H1 (cell line): ENCODE measurements around the gene SYT2. TPM values are rescaled to one million over a fixed set of nuclear protein-coding genes. Genes with fewer than 3 reads are reported as not detected.

Experiments used
- CTCF ChIA-PET: fragments of 300-600 bp; sonication (Branson Sonifier 250); formaldehyde crosslinking; loops from one replicate; lab custom pipeline; 2021; ENCODE audit not compliant: partially characterized antibody; lab: Charles Lee
- POLR2A ChIA-PET: fragments of 300-600 bp; sonication (Branson Sonifier 250); formaldehyde crosslinking; loops from one replicate; lab custom pipeline; 2021; ENCODE audit warnings: inconsistent platforms; ENCODE audit not compliant: partially characterized antibody; lab: Charles Lee
- DNase-seq, 2 experiments: peaks; one replicate each; pipeline versions ENCODE4 v3.0.0 to v3.0.0-alpha.2; 2010 to 2022; ENCODE audit warnings: low spot score in 2 of 2, low read depth in 1 of 2, mixed read lengths in 1 of 2
- FAIRE-seq: peaks from 2 replicates; lab custom pipeline; 2011; peaks lifted over from hg19 to GRCh38; lab: Jason Lieb, UNC
- H2AFZ ChIP-seq: 2 replicates; pipeline ENCODE4 v1.8.1; 2012; ENCODE audit warnings: low read length, inconsistent platforms
- H2AK5ac ChIP-seq: 2 replicates; pipeline ENCODE4 v1.6.1; 2013; ENCODE audit warnings: low read depth, low read length
- H2BK120ac ChIP-seq: replicated peaks from 2 replicates; pipeline ENCODE3; 2013; ENCODE audit warnings: low read depth, low read length, inconsistent platforms
- H2BK12ac ChIP-seq: 2 replicates; pipeline ENCODE4 v1.6.1; 2013; ENCODE audit warnings: low read depth, low read length
- H2BK15ac ChIP-seq: 2 replicates; pipeline ENCODE4 v1.6.1; 2013; ENCODE audit warnings: low read length
- H2BK20ac ChIP-seq: 2 replicates; pipeline ENCODE4 v1.6.1; 2013; ENCODE audit warnings: low read length
- H2BK5ac ChIP-seq: 2 replicates; pipeline ENCODE4 v1.6.1; 2013; ENCODE audit warnings: low read depth, low read length
- H3K14ac ChIP-seq: 2 replicates; pipeline ENCODE4 v1.6.1; 2013; ENCODE audit warnings: inconsistent platforms; ENCODE audit not compliant: insufficient read length
- H3K18ac ChIP-seq: 2 replicates; pipeline ENCODE4 v1.6.1; 2013; ENCODE audit warnings: low read length; ENCODE audit errors: extremely low read depth
- H3K23ac ChIP-seq: 2 replicates; pipeline ENCODE4 v1.6.1; 2013; ENCODE audit warnings: inconsistent platforms; ENCODE audit not compliant: insufficient read length
- H3K23me2 ChIP-seq: 2 replicates; pipeline ENCODE4 v1.6.1; 2013; ENCODE audit warnings: low read depth, low read length
- H3K27ac ChIP-seq: 2 replicates; pipeline ENCODE4 v1.6.1; 2011; ENCODE audit warnings: low read depth, low read length, inconsistent platforms
- H3K27me3 ChIP-seq, 4 experiments: replicated peaks in 1 of 4; 1 replicate in 1 of 4; 2 replicates in 3 of 4; pipeline versions ENCODE4 v1.6.1 to v1.8.1; 2011 to 2013; ENCODE audit warnings: low read length in 3 of 4, mild to moderate bottlenecking in 3 of 4, inconsistent platforms in 2 of 4, mixed read lengths in 2 of 4, moderate library complexity in 1 of 4; ENCODE audit not compliant: control insufficient read depth in 3 of 4, insufficient read depth in 3 of 4; ENCODE audit errors: extremely low read depth in 1 of 4
- H3K36me3 ChIP-seq, 4 experiments: 2 replicates each; pipeline versions ENCODE4 v1.6.1 to v1.8.1; 2011 to 2013; ENCODE audit warnings: mild to moderate bottlenecking in 4 of 4, low read length in 3 of 4, moderate library complexity in 2 of 4, control low read depth in 1 of 4, inconsistent platforms in 1 of 4; ENCODE audit not compliant: insufficient read depth in 4 of 4, control insufficient read depth in 2 of 4
- H3K4ac ChIP-seq: replicated peaks from 2 replicates; pipeline ENCODE3; 2013; ENCODE audit warnings: low read length, low read depth, mixed read lengths, inconsistent platforms; ENCODE audit not compliant: insufficient read length
- H3K4me1 ChIP-seq, 4 experiments: replicated peaks in 1 of 4; 1 replicate in 1 of 4; 2 replicates in 3 of 4; pipeline versions ENCODE4 v1.6.1 to v1.8.1; 2011 to 2013; ENCODE audit warnings: low read length in 3 of 4, inconsistent platforms in 2 of 4, mixed read lengths in 1 of 4; ENCODE audit not compliant: insufficient read depth in 4 of 4, control insufficient read depth in 3 of 4
- H3K4me2 ChIP-seq, 2 experiments: 2 replicates each; pipeline versions ENCODE4 v1.6.1 to v1.8.1; 2011 to 2013; ENCODE audit warnings: low read depth in 2 of 2, low read length in 2 of 2, control low read depth in 1 of 2, inconsistent platforms in 1 of 2, mild to moderate bottlenecking in 1 of 2; ENCODE audit not compliant: insufficient read depth in 1 of 2
- H3K4me3 ChIP-seq, 4 experiments: fragments of 200-600, 300-600 bp in 1 of 4; sonication (generic), shearing (Covaris generic), sonication (Bioruptor Twin) in 1 of 4; 2 replicates each; pipeline versions ENCODE4 v1.5.1 to v1.8.1; 2011 to 2016; ENCODE audit warnings: low read length in 4 of 4, low read depth in 3 of 4, control low read depth in 2 of 4, inconsistent platforms in 2 of 4, mild to moderate bottlenecking in 2 of 4, mixed read lengths in 1 of 4, moderate library complexity in 1 of 4; ENCODE audit not compliant: insufficient read depth in 2 of 4; ENCODE audit errors: extremely low read depth in 1 of 4
- H3K56ac ChIP-seq: replicated peaks from 2 replicates; pipeline ENCODE3; 2013; ENCODE audit warnings: low read depth, mild to moderate bottlenecking, mixed read lengths, low read length, inconsistent platforms; ENCODE audit not compliant: insufficient read length
- H3K79me1 ChIP-seq: 2 replicates; pipeline ENCODE4 v1.6.1; 2013; ENCODE audit warnings: low read depth, low read length, control low read depth
- H3K79me2 ChIP-seq, 2 experiments: 2 replicates each; pipeline versions ENCODE4 v1.6.1 to v1.8.1; 2012 to 2013; ENCODE audit warnings: low read length in 2 of 2, mild to moderate bottlenecking in 2 of 2, inconsistent platforms in 1 of 2; ENCODE audit not compliant: insufficient read depth in 2 of 2, control insufficient read depth in 1 of 2
- H3K9ac ChIP-seq, 4 experiments: replicated peaks in 1 of 4; 1 replicate in 1 of 4; 2 replicates in 3 of 4; pipeline versions ENCODE4 v1.6.1 to v1.8.1; 2011 to 2013; ENCODE audit warnings: low read depth in 3 of 4, low read length in 3 of 4, control low read depth in 2 of 4, mild to moderate bottlenecking in 2 of 4, moderate library complexity in 2 of 4, inconsistent platforms in 1 of 4; ENCODE audit errors: extremely low read depth in 1 of 4
- H3K9me3 ChIP-seq, 2 experiments: 2 replicates each; pipeline versions ENCODE4 v1.6.1 to v1.8.1; 2012 to 2013; ENCODE audit warnings: mild to moderate bottlenecking in 2 of 2, moderate library complexity in 2 of 2, control low read depth in 1 of 2, inconsistent platforms in 1 of 2, low read depth in 1 of 2, low read length in 1 of 2, mixed read lengths in 1 of 2; ENCODE audit not compliant: insufficient read depth in 2 of 2
- H4K20me1 ChIP-seq, 2 experiments: replicated peaks in 1 of 2; 2 replicates each; pipeline versions ENCODE3 to v1.8.1; 2011 to 2013; ENCODE audit warnings: inconsistent platforms in 2 of 2, low read length in 2 of 2, mild to moderate bottlenecking in 1 of 2; ENCODE audit not compliant: insufficient read depth in 2 of 2, control insufficient read depth in 1 of 2
- H4K5ac ChIP-seq: 2 replicates; pipeline ENCODE4 v1.6.1; 2013; ENCODE audit warnings: low read length, low read depth, mixed read lengths, inconsistent platforms; ENCODE audit not compliant: insufficient read length
- H4K8ac ChIP-seq: 2 replicates; pipeline ENCODE4 v1.8.0; 2013; ENCODE audit warnings: mild to moderate bottlenecking, moderate library complexity, low read length, inconsistent platforms; ENCODE audit not compliant: insufficient read depth; ENCODE audit errors: extremely low read depth
- H4K91ac ChIP-seq: replicated peaks from 2 replicates; pipeline ENCODE3; 2013; ENCODE audit warnings: low read length, mixed read lengths, inconsistent platforms; ENCODE audit not compliant: insufficient read length
- BACH1 ChIP-seq: IDR thresholded peaks from 2 replicates; pipeline ENCODE4 v1.6.1; 2012; ENCODE audit warnings: low read length, improper control_type of control experiment
- CTBP2 ChIP-seq: IDR thresholded peaks from 2 replicates; pipeline ENCODE4 v1.7.0; 2011; ENCODE audit warnings: borderline replicate concordance, mild to moderate bottlenecking, moderate library complexity, mixed read lengths, low read length; ENCODE audit not compliant: insufficient read depth, insufficient read length
- HDAC2 ChIP-seq, 2 experiments: fragments of 300-600 bp in 1 of 2; sonication (generic) in 1 of 2; IDR thresholded peaks; 2 replicates each; pipeline ENCODE4 v1.6.1; 2011 to 2012; ENCODE audit warnings: low read depth in 2 of 2, low read length in 2 of 2, mild to moderate bottlenecking in 2 of 2, moderate library complexity in 2 of 2, borderline replicate concordance in 1 of 2, inconsistent platforms in 1 of 2
- MAFK ChIP-seq: IDR thresholded peaks from 2 replicates; pipeline ENCODE4 v1.6.1; 2012; ENCODE audit warnings: low read depth, mild to moderate bottlenecking, improper control_type of control experiment, low read length
- RAD21 ChIP-seq, 2 experiments: IDR thresholded peaks in 1 of 2; conservative IDR thresholded peaks in 1 of 2; 2 replicates each; pipeline ENCODE4 v1.6.1; 2011; ENCODE audit warnings: low read depth in 2 of 2, low read length in 2 of 2, improper control_type of control experiment in 1 of 2, inconsistent platforms in 1 of 2, mild to moderate bottlenecking in 1 of 2, moderate library complexity in 1 of 2
- RFX5 ChIP-seq: IDR thresholded peaks from 2 replicates; pipeline ENCODE4 v1.6.1; 2011; ENCODE audit warnings: low read depth, low read length, improper control_type of control experiment, borderline replicate concordance
- RXRA ChIP-seq: IDR thresholded peaks from 2 replicates; pipeline ENCODE4 v1.6.1; 2011; ENCODE audit warnings: low read depth, mild to moderate bottlenecking, low read length, moderate library complexity; ENCODE audit not compliant: insufficient read depth
- SAP30 ChIP-seq: fragments of 300-600 bp; sonication (generic); IDR thresholded peaks from 2 replicates; pipeline ENCODE4 v1.7.1; 2012; ENCODE audit warnings: low read length, moderate library complexity, mild to moderate bottlenecking, inconsistent platforms; ENCODE audit not compliant: insufficient read depth, insufficient replicate concordance
- SIN3A ChIP-seq, 2 experiments: IDR thresholded peaks in 1 of 2; conservative IDR thresholded peaks in 1 of 2; 2 replicates each; pipeline ENCODE4 v1.6.1; 2011 to 2012; ENCODE audit warnings: low read length in 2 of 2, improper control_type of control experiment in 1 of 2, low read depth in 1 of 2, mild to moderate bottlenecking in 1 of 2
- SUZ12 ChIP-seq: fragments of 200-600 bp; sonication (generic); IDR thresholded peaks from 2 replicates; pipeline ENCODE4 v1.6.1; 2012; ENCODE audit warnings: mild to moderate bottlenecking, inconsistent platforms, low read length, moderate library complexity, mixed read lengths
- TEAD4 ChIP-seq: IDR thresholded peaks from 2 replicates; pipeline ENCODE4 v1.6.1; 2012; ENCODE audit warnings: low read depth, low read length, inconsistent platforms, mixed read lengths
- WGBS, 2 experiments: shearing (Covaris generic) in 1 of 2; methylation state at CpG; one replicate each; pipeline versions ENCODE4 v1.1.6 to v1.1.7; 2013 to 2015; ENCODE audit warnings: low lambda C conversion rate in 2 of 2, mixed read lengths in 2 of 2, inconsistent platforms in 1 of 2, low coverage in 1 of 2, missing lambda C conversion rate in 1 of 2; ENCODE audit not compliant: insufficient replicate concordance in 2 of 2, insufficient coverage in 1 of 2, insufficient read length in 1 of 2; ENCODE audit errors: extremely low coverage in 1 of 2, missing lambda C conversion rate in 1 of 2; 5-methylcytosine and 5-hydroxymethylcytosine counted together
- polyA plus RNA-seq, 7 experiments: library from polyadenylated mRNA; depleted of rRNA in 3 of 7; stranded (reverse) in 5 of 7; unstranded in 2 of 7; fragments of >200 nt in 5 of 7; fragments of 200-250 nt in 2 of 7; gene quantifications; 1 replicate in 5 of 7; 2 replicates in 1 of 7; 4 replicates in 1 of 7; pipeline versions ENCODE4 v1.2.1 to v1.2.3, GENCODE V29; 2011 to 2013; ENCODE audit warnings: missing spikeins in 2 of 7, mixed read lengths in 2 of 7
- total RNA-seq: library from RNA; stranded (reverse); fragmentation: NEBNext Ultra II Directional; extraction: Animal tissue kit (Norgen Biotek cat#: 25700); gene quantifications from 2 replicates; pipeline ENCODE4 v1.2.1, GENCODE V29; 2021

SYT2 gene
- total and polyA plus RNA-seq, 2 of the 8 experiments (the other 6 are each of a cell fraction or from before 2014, with no cell fraction given), result 2.8 to 11.0 TPM

- Histone ChIP-seq H3K27ac (no peak overlapping the region), H4K91ac (no peak overlapping the region), H2BK12ac (no peak overlapping the region), H3K79me1 (no peaks in the 10 kb centered on the region), H2AFZ (no peak overlapping the region), H4K5ac (no peak overlapping the region), H3K4me3 (no peak overlapping the region), H2BK5ac (no peak overlapping the region), H3K4me2 (no peak overlapping the region), H3K56ac (no peak overlapping the region), H3K14ac (no peak overlapping the region), H3K36me3 (no peaks in the 10 kb centered on the region; a peak in 1 of 8 replicates), H3K18ac (no peak overlapping the region), H3K79me2 (no peaks in the 10 kb centered on the region), H2AK5ac (no peak overlapping the region), H3K27me3 (no peaks in the 10 kb centered on the region; a peak in 1 of 7 replicates), H4K8ac (no peak overlapping the region), H2BK20ac (no peak overlapping the region), H2BK15ac (no peak overlapping the region), H4K20me1 (no peaks in the 10 kb centered on the region), H2BK120ac (no peak overlapping the region), H3K9ac (no peak overlapping the region), H3K23ac (no peak overlapping the region), H3K4ac (no peak overlapping the region), H3K9me3 (no peaks in the 10 kb centered on the region), H3K4me1 (no peaks in the 10 kb centered on the region), H3K23me2 (no peaks in the 10 kb centered on the region)
- FAIRE-seq (no peak), DNase-seq (no peak)
- ChIA-PET CTCF (interaction anchor here (0.8 to 4.7 kb wide), 11 partner anchors 10 to 80 kb away, joined by 4 to 27 read pairs (median 9); no protein-coding TSS in a partner anchor), POLR2A (interaction anchor here (0.8 kb wide), 1 partner anchor 20 kb away, joined by 4 read pairs; no protein-coding TSS in a partner anchor)
- 36% methylated on average over 1 of the region's 1 CpG; no CpG with 5 or more reads in 1 of the 2 experiments for WGBS, 2 experiments
- TF ChIP-seq SIN3A (conservative IDR thresholded peaks at IDR 0.05 in 1 of 2, IDR thresholded peaks at IDR 0.05 in 1 of 2; ENCODE audit: low read depth in 1 of 2, low read length in 2 of 2), result no peak
- no peak for TF ChIP-seq SUZ12
- TF ChIP-seq RAD21 (IDR thresholded peaks at IDR 0.05 in 1 of 2, conservative IDR thresholded peaks at IDR 0.05 in 1 of 2; ENCODE audit: low read depth in 2 of 2, low read length in 2 of 2), result no peak
- TF ChIP-seq MAFK, result no peak
- TF ChIP-seq HDAC2 (IDR thresholded peaks at IDR 0.05; ENCODE audit: borderline replicate concordance in 1 of 2, low read depth in 2 of 2, low read length in 2 of 2), result no peak
- TF ChIP-seq TEAD4, result no peak
- no peak for TF ChIP-seq SAP30
- no peak for TF ChIP-seq CTBP2
- TF ChIP-seq RXRA, result no peak
- TF ChIP-seq BACH1, result no peak
- no peak for TF ChIP-seq RFX5
Observed at GRCh38 chr1:202587859-202588485, 122.3 kb downstream of the SYT2 start.
